Thyroid gland (tissue), 4 donors: ENCODE measurements around the gene ATP9B.

Experiments
- POLR2A ChIP-seq, 2 donors: fragments of 450-650 bp; IDR thresholded peaks; one replicate each; pipeline ENCODE4 v1.6.1; 2017; ENCODE audit warnings: antibody characterized with exemption in 2 of 2, mild to moderate bottlenecking in 2 of 2, moderate library complexity in 1 of 2
- TF ChIP-seq, protein P1 (sequence below), 6 experiments: fragments of 200-600 bp in 3 of 6; fragments of 450-650 bp in 3 of 6; sonication (generic) in 3 of 6; IDR thresholded peaks; one replicate each; pipeline ENCODE4 v1.5.1; 2016 to 2019; ENCODE audit warnings: antibody characterized with exemption in 6 of 6, mild to moderate bottlenecking in 2 of 6, inconsistent platforms in 1 of 6, moderate library complexity in 1 of 6

DNA sequence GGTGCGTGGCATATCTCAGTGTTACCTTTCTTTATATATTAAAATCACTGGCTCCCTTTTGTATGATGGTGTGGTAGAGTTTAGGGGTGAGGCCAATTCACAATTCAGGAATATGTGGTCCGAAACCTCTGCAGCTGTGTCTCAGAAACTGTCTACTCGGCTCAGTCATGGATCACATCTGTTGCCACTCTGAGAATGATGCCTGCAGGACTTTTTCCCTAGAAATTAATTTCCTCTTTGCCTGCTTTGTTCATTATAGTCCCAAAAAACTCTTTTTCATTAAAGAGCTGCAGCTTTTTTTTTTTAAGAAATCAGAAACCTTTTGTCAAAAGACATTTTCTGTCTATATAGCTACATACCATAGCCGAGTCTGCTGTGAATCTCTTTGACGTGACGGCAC is 221.7 kb downstream of the ATP9B start:
- TF ChIP-seq POLR2A (IDR thresholded peaks at IDR 0.05): no peak
- TF ChIP-seq, protein P1, sequence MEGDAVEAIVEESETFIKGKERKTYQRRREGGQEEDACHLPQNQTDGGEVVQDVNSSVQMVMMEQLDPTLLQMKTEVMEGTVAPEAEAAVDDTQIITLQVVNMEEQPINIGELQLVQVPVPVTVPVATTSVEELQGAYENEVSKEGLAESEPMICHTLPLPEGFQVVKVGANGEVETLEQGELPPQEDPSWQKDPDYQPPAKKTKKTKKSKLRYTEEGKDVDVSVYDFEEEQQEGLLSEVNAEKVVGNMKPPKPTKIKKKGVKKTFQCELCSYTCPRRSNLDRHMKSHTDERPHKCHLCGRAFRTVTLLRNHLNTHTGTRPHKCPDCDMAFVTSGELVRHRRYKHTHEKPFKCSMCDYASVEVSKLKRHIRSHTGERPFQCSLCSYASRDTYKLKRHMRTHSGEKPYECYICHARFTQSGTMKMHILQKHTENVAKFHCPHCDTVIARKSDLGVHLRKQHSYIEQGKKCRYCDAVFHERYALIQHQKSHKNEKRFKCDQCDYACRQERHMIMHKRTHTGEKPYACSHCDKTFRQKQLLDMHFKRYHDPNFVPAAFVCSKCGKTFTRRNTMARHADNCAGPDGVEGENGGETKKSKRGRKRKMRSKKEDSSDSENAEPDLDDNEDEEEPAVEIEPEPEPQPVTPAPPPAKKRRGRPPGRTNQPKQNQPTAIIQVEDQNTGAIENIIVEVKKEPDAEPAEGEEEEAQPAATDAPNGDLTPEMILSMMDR (IDR thresholded peaks at IDR 0.05): no peak
